ENCODE measurements around the gene KCNIP1. TPM values are rescaled to one million over a fixed set of nuclear protein-coding genes. Genes with fewer than 3 reads are reported as not detected.

Gene KCNIP1
- total RNA-seq, 4 donors from 2014 or later, result not detected

GRCh38 chr5:170650850-170651249 is 147.0 kb downstream of the KCNIP1 start:
- no peak for DNase-seq
- Histone ChIP-seq H3K4me1 (no peaks in the 10 kb centered on the region), H3K27ac (no peak overlapping the region), H3K9me3 (no peaks in the 10 kb centered on the region), H3K27me3 (peaks cover 0 to 17% (median 0%) of the 10 kb centered on the region in 4 donors), H3K36me3 (no peaks in the 10 kb centered on the region), H3K4me3 (no peak overlapping the region)
- 83 to 85% methylated on average over 2 of the region's 2 CpGs for WGBS, 2 donors
- TF ChIP-seq POLR2A (IDR thresholded peaks at IDR 0.05), result no peak
- no peak for TF ChIP-seq CTCF (IDR thresholded peaks at IDR 0.05)
- intact Hi-C loops (cut with DNase I), result no loop called here

- H3K27ac ChIP-seq, result no peak overlapping the region
- H3K36me3 ChIP-seq, result no peaks in the 10 kb centered on the region
- no peaks in the 10 kb centered on the region for H3K9me3 ChIP-seq
- H3K4me1 ChIP-seq, result no peaks in the 10 kb centered on the region
- DNase-seq, result no peak
- WGBS, 2 donors, result 51 to 54% methylated on average over 11 of the region's 11 CpGs
- no peak overlapping the region for H3K4me3 ChIP-seq
- intact Hi-C loops (cut with DNase I), result no loop called here
- H3K27me3 ChIP-seq, result peaks cover 0 to 17% (median 0%) of the 10 kb centered on the region in 4 donors
- TF ChIP-seq CTCF (IDR thresholded peaks at IDR 0.05), result no peak
- TF ChIP-seq POLR2A (IDR thresholded peaks at IDR 0.05), result no peak
Observed at GRCh38 chr5:170651604-170652277, 147.9 kb downstream of the KCNIP1 start.

- no peak overlapping the region for H3K4me3 ChIP-seq
- DNase-seq, result no peak
- peaks cover 0 to 10% (median 0%) of the 10 kb centered on the region in 4 donors for H3K27me3 ChIP-seq
- intact Hi-C loops (cut with DNase I), result no loop called here
- no peaks in the 10 kb centered on the region for H3K9me3 ChIP-seq
- TF ChIP-seq CTCF (IDR thresholded peaks at IDR 0.05) (no peak), POLR2A (IDR thresholded peaks at IDR 0.05) (no peak)
- no peak overlapping the region for H3K27ac ChIP-seq
- H3K36me3 ChIP-seq, result no peaks in the 10 kb centered on the region
- no peaks in the 10 kb centered on the region for H3K4me1 ChIP-seq
- 86% methylated on average over 4 of the region's 4 CpGs; no CpG with 5 or more reads in 1 of the 2 donors for WGBS, 2 donors
Observed at GRCh38 chr5:170655476-170655875, 151.7 kb downstream of the KCNIP1 start.

- no peak for TF ChIP-seq POLR2A (IDR thresholded peaks at IDR 0.05)
- no peak for TF ChIP-seq CTCF (IDR thresholded peaks at IDR 0.05)
- no peak for DNase-seq
- H3K27me3 ChIP-seq, result peaks cover 0 to 10% (median 0%) of the 10 kb centered on the region in 4 donors
- H3K4me1 ChIP-seq, result no peaks in the 10 kb centered on the region
- no peaks in the 10 kb centered on the region for H3K36me3 ChIP-seq
- no peak overlapping the region for H3K27ac ChIP-seq
- no peak overlapping the region for H3K4me3 ChIP-seq
- intact Hi-C loops (cut with DNase I), result no loop called here
- H3K9me3 ChIP-seq, result no peaks in the 10 kb centered on the region
- 27 to 50% methylated on average over 2 of the region's 4 CpGs for WGBS, 2 donors
Observed at GRCh38 chr5:170655920-170656319, 152.1 kb downstream of the KCNIP1 start.

- no peak for TF ChIP-seq CTCF (IDR thresholded peaks at IDR 0.05)
- Histone ChIP-seq H3K9me3 (no peaks in the 10 kb centered on the region), H3K4me3 (no peak overlapping the region), H3K4me1 (no peaks in the 10 kb centered on the region), H3K27ac (no peak overlapping the region), H3K27me3 (peaks cover 0 to 7% (median 0%) of the 10 kb centered on the region in 4 donors), H3K36me3 (no peaks in the 10 kb centered on the region)
- WGBS, 2 donors, result 73 to 76% methylated on average over 3 to 4 of the region's 4 CpGs
- intact Hi-C loops (cut with DNase I), result no loop called here
- DNase-seq, result no peak
Observed at GRCh38 chr5:170656346-170656745, 152.5 kb downstream of the KCNIP1 start.

Measured in esophagus squamous epithelium (tissue), 5 donors.